Activated CD4-positive, alpha-beta T cell treated with anti-CD3 and anti-CD28 coated beads for 24 hours (primary cell): ENCODE results near the gene PDGFB.

ENCODE experiments used
- DNase-seq, 2 donors: peaks; one replicate each; pipeline ENCODE4 v3.0.0-alpha.2; 2020; ENCODE audit warnings: low read depth in 2 of 2

Gene PDGFB

GRCh38 chr22:39254789-39255298, 10.1 kb upstream of the PDGFB start:
- DNase-seq, result no peak

- DNase-seq, result no peak
These were observed 9.3 kb upstream of the PDGFB start for GRCh38 chr22:39254122-39254521.

- no peak for DNase-seq
These were observed 8.8 kb upstream of the PDGFB start for GRCh38 chr22:39253435-39254070.

- DNase-seq, result no peak
These were observed 8.0 kb upstream of the PDGFB start for GRCh38 chr22:39252461-39253434.

- DNase-seq, result no peak
These were observed 7.1 kb upstream of the PDGFB start for GRCh38 chr22:39251762-39252460.

- no peak for DNase-seq
These were observed 6.1 kb upstream of the PDGFB start for GRCh38 chr22:39250838-39251237.

- DNase-seq, result no peak
These were observed 5.3 kb upstream of the PDGFB start for GRCh38 chr22:39250131-39250530.

- no peak for DNase-seq
These were observed 4.4 kb upstream of the PDGFB start for GRCh38 chr22:39249086-39249704.

- DNase-seq, result no peak
These were observed 3.5 kb upstream of the PDGFB start for GRCh38 chr22:39248254-39248653.

- no peak for DNase-seq
These were observed 2.6 kb upstream of the PDGFB start for GRCh38 chr22:39247361-39247760.

GRCh38 chr22:39246690-39247332, 2.0 kb upstream of the PDGFB start:
- DNase-seq, result no peak

GRCh38 chr22:39246217-39246616, 1.4 kb upstream of the PDGFB start:
- DNase-seq, result no peak

- DNase-seq, result no peak
These were observed 603 bp upstream of the PDGFB start for GRCh38 chr22:39245130-39246039.

GRCh38 chr22:39244136-39244495, 666 bp downstream of the PDGFB start:
- no peak for DNase-seq

GRCh38 chr22:39243439-39244135, 1.2 kb downstream of the PDGFB start:
- DNase-seq, result no peak

GRCh38 chr22:39242595-39243438, 2.0 kb downstream of the PDGFB start:
- no peak for DNase-seq

- DNase-seq, result no peak
These were observed 2.8 kb downstream of the PDGFB start for GRCh38 chr22:39241794-39242594.
